ENCODE data around the gene ELL2. TPM values are rescaled to one million over a fixed set of nuclear protein-coding genes. Genes with fewer than 3 reads are reported as not detected.

ELL2 gene
- total and polyA plus RNA-seq, 2 donors (not counting 1 experiment from before 2014, with no cell fraction given), result 7.2 to 27.0 TPM

GRCh38 chr5:95951916-95952315, 9.7 kb downstream of the ELL2 start:
- no peak for ATAC-seq (ENCODE audit: low read depth)
- CTCF ChIA-PET, result interaction anchor here (1.3 kb wide), 2 partner anchors 9 to 385 kb away, joined by 3 read pairs; no protein-coding TSS in a partner anchor

GRCh38 chr5:95949810-95950209, 11.8 kb downstream of the ELL2 start:
- H3K27ac ChIP-seq (ENCODE audit: low read length in 2 of 2), result no peak overlapping the region
- H3K4me1 ChIP-seq (ENCODE audit: control insufficient read depth in 2 of 2, insufficient read depth in 2 of 2, low read length in 2 of 2), result no peaks in the 10 kb centered on the region
- no CpG with 5 or more reads among the region's 1 CpG for WGBS (ENCODE audit: insufficient coverage)
- no peak overlapping the region for H3K9ac ChIP-seq (ENCODE audit: low read length)
- H3K9me3 ChIP-seq (ENCODE audit: control extremely low read depth in 1 of 3, control insufficient read depth in 2 of 3, insufficient read depth in 1 of 3, low read length in 2 of 3), result peaks cover 0 to 4% (median 0%) of the 10 kb centered on the region in 3 donors
- ATAC-seq (ENCODE audit: low read depth), result no peak
- POLR2A ChIA-PET, result no interaction called here
- H3K9me3 Mint-ChIP-seq (ENCODE audit: insufficient read depth), result no peaks in the 10 kb centered on the region
- CTCF ChIA-PET, result interaction anchor here (0.7 kb wide), 1 partner anchor 122 kb away, joined by 4 read pairs; no protein-coding TSS in a partner anchor
- no peak overlapping the region for H2AFZ ChIP-seq (ENCODE audit: insufficient read depth, low read depth, low read length, poor library complexity, severe bottlenecking)
- H3K4me3 ChIP-seq (ENCODE audit: control extremely low read depth in 1 of 5, extremely low read depth in 1 of 5, insufficient read depth in 1 of 5, low read depth in 2 of 5, low read length in 4 of 5), result no peak overlapping the region
- no peaks in the 10 kb centered on the region for H3K27me3 ChIP-seq (replicated peaks in 1 of 4; ENCODE audit: control extremely low read depth in 1 of 4, control insufficient read depth in 3 of 4, insufficient read depth in 4 of 4, low read length in 3 of 4)
- H3K36me3 ChIP-seq (replicated peaks in 1 of 2; ENCODE audit: control extremely low read depth in 1 of 2, control insufficient read depth in 1 of 2, extremely low read depth in 1 of 2, insufficient read depth in 2 of 2, low read length in 1 of 2), result no peaks in the 10 kb centered on the region
- H3K4me2 ChIP-seq (replicated peaks; ENCODE audit: low read depth, low read length, poor library complexity, severe bottlenecking), result no peak overlapping the region
- no peaks in the 10 kb centered on the region for H3K27me3 Mint-ChIP-seq
- no peak for TF ChIP-seq CTCF (IDR thresholded peaks at IDR 0.05)
- TF ChIP-seq EZH2 (IDR thresholded peaks at IDR 0.05; ENCODE audit: borderline replicate concordance, insufficient read depth, low read depth, low read length, poor library complexity, severe bottlenecking), result no peak
- no peak for DNase-seq
- H4K20me1 ChIP-seq (ENCODE audit: control insufficient read depth, insufficient read depth, low read length, poor library complexity, severe bottlenecking), result peaks cover 36% of the 10 kb centered on the region
- no peak overlapping the region for H3K4me3 Mint-ChIP-seq
- H3K27ac Mint-ChIP-seq, result no peak overlapping the region
- H3K79me2 ChIP-seq (ENCODE audit: control insufficient read depth, insufficient read depth, low read length), result peaks cover 56% of the 10 kb centered on the region
- intact Hi-C loops (cut with micrococcal nuclease), result no loop called here
- H3K4me1 Mint-ChIP-seq, result peaks cover 32% of the 10 kb centered on the region

More at GRCh38 chr5:95951916-95952315, 9.7 kb downstream of the ELL2 start:
- no peak for DNase-seq
- Mint-ChIP-seq H3K27ac (no peak overlapping the region), H3K4me1 (peaks cover 31% of the 10 kb centered on the region), H3K27me3 (no peaks in the 10 kb centered on the region), H3K4me3 (no peak overlapping the region), H3K9me3 (ENCODE audit: insufficient read depth) (no peaks in the 10 kb centered on the region)
- Histone ChIP-seq H3K9me3 (ENCODE audit: control extremely low read depth in 1 of 3, control insufficient read depth in 2 of 3, insufficient read depth in 1 of 3, low read length in 2 of 3) (peaks cover 0 to 4% (median 0%) of the 10 kb centered on the region in 3 donors), H3K4me3 (ENCODE audit: control extremely low read depth in 1 of 5, extremely low read depth in 1 of 5, insufficient read depth in 1 of 5, low read depth in 2 of 5, low read length in 4 of 5) (no peak overlapping the region), H3K4me1 (ENCODE audit: control insufficient read depth in 2 of 2, insufficient read depth in 2 of 2, low read length in 2 of 2) (no peaks in the 10 kb centered on the region), H3K27ac (ENCODE audit: low read length in 2 of 2) (no peak overlapping the region), H3K79me2 (ENCODE audit: control insufficient read depth, insufficient read depth, low read length) (peaks cover 61% of the 10 kb centered on the region), H2AFZ (ENCODE audit: insufficient read depth, low read depth, low read length, poor library complexity, severe bottlenecking) (no peak overlapping the region), H3K9ac (ENCODE audit: low read length) (no peak overlapping the region), H3K4me2 (replicated peaks; ENCODE audit: low read depth, low read length, poor library complexity, severe bottlenecking) (no peak overlapping the region), H3K36me3 (replicated peaks in 1 of 2; ENCODE audit: control extremely low read depth in 1 of 2, control insufficient read depth in 1 of 2, extremely low read depth in 1 of 2, insufficient read depth in 2 of 2, low read length in 1 of 2) (no peaks in the 10 kb centered on the region), H3K27me3 (replicated peaks in 1 of 4; ENCODE audit: control extremely low read depth in 1 of 4, control insufficient read depth in 3 of 4, insufficient read depth in 4 of 4, low read length in 3 of 4) (no peaks in the 10 kb centered on the region), H4K20me1 (ENCODE audit: control insufficient read depth, insufficient read depth, low read length, poor library complexity, severe bottlenecking) (peaks cover 30% of the 10 kb centered on the region)
- no CpG with 5 or more reads among the region's 4 CpGs for WGBS (ENCODE audit: insufficient coverage)
- intact Hi-C loops (cut with micrococcal nuclease), result no loop called here
- POLR2A ChIA-PET, result interaction anchor here (0.7 kb wide), 1 partner anchor 46 kb away, joined by 3 read pairs; no protein-coding TSS in a partner anchor
- TF ChIP-seq CTCF (IDR thresholded peaks at IDR 0.05) (no peak), EZH2 (IDR thresholded peaks at IDR 0.05; ENCODE audit: borderline replicate concordance, insufficient read depth, low read depth, low read length, poor library complexity, severe bottlenecking) (no peak)
